ENCODE data around the gene FAM180B.
"Not testable (repeated sequence)": the region's sequence is repeated elsewhere in the genome, so short reads cannot be mapped to it uniquely, and the experiment has no call there.

The FAM180B gene

GRCh38 chr11:47599902-47600301 lies 13.4 kb downstream of the FAM180B start:
- DNase-seq = no peak

DNA sequence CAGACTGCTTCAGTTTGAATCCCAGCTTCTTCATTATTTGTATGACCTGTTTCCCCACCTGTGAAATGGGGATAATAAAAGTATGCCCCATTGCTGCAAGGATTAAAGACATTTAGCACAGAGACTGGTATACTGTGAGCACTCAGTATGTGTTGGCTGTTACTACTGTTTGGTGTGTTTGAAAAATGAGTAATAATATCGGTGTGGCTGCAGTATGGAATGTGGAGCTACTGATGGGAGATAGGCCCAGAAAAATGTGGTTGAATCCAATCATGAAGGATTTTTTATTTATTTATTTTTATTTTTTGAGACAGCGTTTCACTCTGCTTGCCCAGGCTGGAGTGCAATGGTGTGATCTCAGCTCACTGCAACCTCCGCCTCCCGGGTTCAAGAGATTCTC lies 16.8 kb downstream of the FAM180B start:
- no peak for DNase-seq

- no peak for DNase-seq
Measured at GRCh38 chr11:47605921-47606320, 19.4 kb downstream of the FAM180B start.

DNA sequence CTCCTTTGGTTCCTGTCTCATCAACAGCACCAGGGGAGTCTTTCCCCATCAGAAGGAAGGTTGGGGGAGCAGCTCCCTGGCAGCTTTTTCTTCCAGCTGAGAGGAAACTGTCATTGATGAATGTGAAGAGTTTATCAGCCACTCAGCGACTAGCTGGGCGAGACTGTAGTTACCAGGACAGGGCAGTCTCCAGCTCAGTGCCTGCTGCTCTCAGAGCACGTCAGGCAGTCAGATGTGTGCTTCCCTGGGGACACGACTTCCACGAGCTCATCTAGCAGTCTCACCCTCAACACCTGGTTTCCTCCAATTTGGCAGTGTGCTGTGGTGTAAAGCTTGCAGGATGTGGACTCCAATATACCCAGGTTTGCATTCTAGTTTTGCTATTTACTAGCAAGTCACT lies 20.3 kb downstream of the FAM180B start:
- no peak for DNase-seq

DNA sequence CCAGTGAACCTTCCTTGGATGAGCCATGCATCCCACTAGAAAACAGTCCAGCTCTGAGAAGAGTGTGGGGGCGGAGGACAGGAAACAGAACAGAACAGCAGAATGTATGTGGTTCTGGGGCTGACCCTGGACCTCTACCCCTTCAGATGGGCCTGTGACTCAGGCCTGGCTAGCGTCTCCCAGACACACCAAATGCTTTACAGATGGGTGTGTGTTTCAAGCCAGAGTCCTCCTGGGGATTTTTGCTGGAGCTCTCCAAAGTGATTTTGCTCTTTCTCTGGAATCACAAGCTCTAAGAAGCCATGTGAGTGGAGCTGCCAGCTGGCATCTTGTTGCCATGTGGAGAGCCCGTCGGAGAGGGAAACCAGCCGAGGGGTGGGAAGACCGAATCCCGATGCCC lies 20.9 kb downstream of the FAM180B start:
- DNase-seq = no peak

DNA sequence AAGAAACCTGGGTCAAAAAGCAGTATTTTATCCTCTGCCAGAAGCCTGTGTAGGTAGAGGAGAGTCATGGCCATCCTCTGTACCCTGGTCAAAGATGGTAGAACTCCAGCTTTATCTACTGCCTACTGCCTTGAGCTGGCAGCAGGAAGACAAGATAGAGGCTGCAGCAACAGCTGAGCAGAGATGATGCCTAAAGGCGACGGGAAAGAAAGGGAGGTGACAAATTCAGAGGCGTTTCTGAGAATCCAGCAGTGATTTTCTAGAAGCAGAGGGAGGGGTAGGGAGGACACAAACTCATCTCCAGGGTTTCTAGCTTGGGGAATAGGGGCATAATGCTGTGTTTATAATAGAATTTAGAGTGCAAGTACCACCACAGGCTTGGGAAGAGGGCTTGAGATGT lies 23.2 kb downstream of the FAM180B start:
- no peak for DNase-seq

DNA sequence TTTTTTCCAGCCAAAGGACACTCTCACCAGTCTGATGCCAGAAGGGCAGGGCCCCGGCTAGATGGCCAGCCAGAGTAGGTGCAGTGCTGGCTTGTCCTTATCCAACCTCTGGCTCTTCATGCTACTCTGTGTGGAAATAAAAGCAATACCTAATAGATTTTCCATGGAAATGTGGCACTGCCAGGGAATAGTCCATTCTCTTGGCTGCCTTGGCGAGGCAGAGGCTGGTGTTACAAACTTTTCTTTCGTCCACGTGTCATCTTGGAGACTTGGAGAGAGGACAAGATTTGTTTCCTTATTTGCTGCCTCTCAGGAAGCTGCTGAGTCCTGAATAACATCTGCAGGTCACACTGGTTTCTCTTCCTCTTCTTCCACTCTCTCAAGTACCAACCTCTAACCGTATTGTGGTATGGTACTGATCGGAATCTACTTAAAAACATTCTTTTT lies 24.9 kb downstream of the FAM180B start:
- no peak for DNase-seq

DNA sequence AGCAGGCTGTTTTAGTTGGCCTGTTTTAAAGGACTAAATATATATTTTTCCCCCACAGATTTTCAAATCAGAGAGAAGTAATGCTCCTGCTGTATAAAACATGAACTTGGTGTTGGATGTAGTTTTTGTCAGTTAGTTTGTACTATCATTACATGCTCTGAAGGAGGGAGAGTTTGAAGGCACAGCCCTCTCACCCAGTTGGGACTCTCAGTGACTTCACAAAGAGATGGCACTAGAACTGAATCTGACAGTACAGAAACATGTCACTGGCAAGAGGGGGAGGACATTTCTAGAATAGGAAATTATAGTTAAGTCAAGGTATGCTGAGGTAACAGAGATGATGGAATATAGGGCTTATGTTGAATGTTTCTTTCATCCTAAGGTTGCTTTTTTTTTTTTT lies 28.8 kb downstream of the FAM180B start:
- DNase-seq = no peak

- no peak for DNase-seq
Measured at GRCh38 chr11:47616726-47617416, 30.4 kb downstream of the FAM180B start.

- no peak for DNase-seq
Measured at GRCh38 chr11:47617417-47617809, 30.9 kb downstream of the FAM180B start.

- no peak for DNase-seq
Measured at GRCh38 chr11:47620836-47621378, 34.4 kb downstream of the FAM180B start.

- DNase-seq = no peak
Measured at GRCh38 chr11:47626234-47626633, 39.8 kb downstream of the FAM180B start.

GRCh38 chr11:47628026-47628425 lies 41.5 kb downstream of the FAM180B start:
- DNase-seq = no peak

DNA sequence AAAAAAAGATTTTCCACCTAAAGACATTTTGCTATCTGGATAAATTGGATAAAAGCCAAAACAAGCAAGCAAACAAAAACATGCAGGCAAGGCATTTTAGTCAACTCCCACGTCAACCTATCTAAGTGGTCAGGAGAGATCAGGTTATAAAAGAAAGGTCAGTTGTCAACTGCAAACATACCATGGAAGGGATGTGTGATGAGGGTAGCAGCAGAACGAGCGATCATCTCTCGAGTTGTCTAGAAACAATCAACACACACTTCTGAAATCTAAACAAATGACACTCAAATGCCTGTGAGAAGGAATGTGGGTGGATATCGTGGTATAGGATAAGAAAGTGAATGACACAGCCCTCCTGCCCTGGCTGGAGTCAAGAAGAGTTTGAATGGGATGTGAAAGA lies 45.0 kb downstream of the FAM180B start:
- DNase-seq = no peak

DNA sequence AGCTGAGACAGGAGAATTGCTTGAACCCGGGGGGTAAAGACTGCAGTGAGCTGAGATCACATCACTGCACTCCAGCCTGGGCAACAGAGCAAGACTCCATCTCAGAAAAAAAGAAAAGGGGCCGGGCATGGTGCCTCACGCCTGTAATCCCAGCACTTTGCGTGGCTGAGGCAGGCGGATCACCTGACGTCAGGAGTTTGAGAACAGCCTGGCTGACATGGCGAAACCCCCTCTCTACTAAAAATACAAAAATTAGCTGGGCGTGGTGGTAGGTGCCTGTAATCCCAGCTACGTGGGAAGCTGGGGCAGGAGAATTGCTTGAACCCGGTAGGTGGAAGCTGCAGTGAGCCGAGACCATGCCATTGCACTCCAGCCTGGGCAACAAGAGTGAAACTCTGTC lies 49.9 kb downstream of the FAM180B start:
- DNase-seq = not testable (repeated sequence)
